SK-N-DZ (cell line): ENCODE measurements around the gene AKIRIN1.
"Not testable (repeated sequence)": the region's sequence is repeated elsewhere in the genome, so short reads cannot be mapped to it uniquely, and the experiment has no call there.

ENCODE experiments used
- DNase-seq: peaks from one replicate; pipeline ENCODE4 v3.0.0-alpha.2; 2015; ENCODE audit warnings: low spot score

AKIRIN1 gene

GRCh38 chr1:38994196-38994595 is 3.1 kb downstream of the AKIRIN1 start:
- DNase-seq: no peak

GRCh38 chr1:38997034-38997900 is 6.2 kb downstream of the AKIRIN1 start:
- DNase-seq: no peak

GRCh38 chr1:38997901-38998190 is 6.8 kb downstream of the AKIRIN1 start:
- DNase-seq: no peak

- no peak for DNase-seq
Measured at GRCh38 chr1:39001516-39002421, 10.7 kb downstream of the AKIRIN1 start.

- no peak for DNase-seq
Measured at GRCh38 chr1:39003281-39003680, 12.2 kb downstream of the AKIRIN1 start.

GRCh38 chr1:39003794-39004193 is 12.7 kb downstream of the AKIRIN1 start:
- no peak for DNase-seq

- no peak for DNase-seq
Measured at GRCh38 chr1:39006287-39006686, 15.2 kb downstream of the AKIRIN1 start.

- DNase-seq: no peak
Measured at GRCh38 chr1:39006726-39007645, 15.9 kb downstream of the AKIRIN1 start.

- DNase-seq: not testable (repeated sequence)
Measured at GRCh38 chr1:39014956-39015355, 23.9 kb downstream of the AKIRIN1 start.

GRCh38 chr1:39016604-39017171 is 25.6 kb downstream of the AKIRIN1 start:
- DNase-seq: no peak

GRCh38 chr1:39017266-39017665 is 26.2 kb downstream of the AKIRIN1 start:
- DNase-seq: no peak

- DNase-seq: not testable (repeated sequence)
Measured at GRCh38 chr1:39020494-39020893, 29.4 kb downstream of the AKIRIN1 start.

GRCh38 chr1:39021426-39021825 is 30.4 kb downstream of the AKIRIN1 start:
- no peak for DNase-seq

- no peak for DNase-seq
Measured at GRCh38 chr1:39023140-39023539, 32.1 kb downstream of the AKIRIN1 start.

GRCh38 chr1:39026051-39026865 is 35.2 kb downstream of the AKIRIN1 start, which contains the start of gene NDUFS5:
NDUFS5 (plus strand) TSS chr1:39026350; CDS start chr1:39028725, 2,375 bp downstream.
- peak; percentile 88 for DNase-seq

GRCh38 chr1:39026866-39027507 is 35.9 kb downstream of the AKIRIN1 start:
- no peak for DNase-seq

GRCh38 chr1:39034114-39034654 is 43.1 kb downstream of the AKIRIN1 start:
- DNase-seq: no peak

GRCh38 chr1:39036678-39037077 is 45.6 kb downstream of the AKIRIN1 start:
- no peak for DNase-seq

GRCh38 chr1:39043513-39043912 is 52.4 kb downstream of the AKIRIN1 start:
- DNase-seq: no peak
